Peyer's patch (tissue), 4 donors: ENCODE results near the gene SSU72. TPM values are rescaled to one million over a fixed set of nuclear protein-coding genes. Genes with fewer than 3 reads are reported as not detected.

Source experiments
- DNase-seq, 3 donors: peaks; one replicate each; pipeline ENCODE4 v3.0.0-alpha.2; 2017 to 2019
- H3K27ac ChIP-seq, 4 donors: fragments of 200-600 bp; sonication (generic); one replicate each; pipeline ENCODE4 v1.5.1; 2016 to 2019
- H3K27me3 ChIP-seq, 2 donors: fragments of 200-600 bp; sonication (generic); one replicate each; pipeline ENCODE4 v1.5.1; 2019
- H3K36me3 ChIP-seq, 3 donors: fragments of 200-600 bp; sonication (generic); one replicate each; pipeline ENCODE4 v1.5.1; 2016 to 2019
- H3K4me1 ChIP-seq, 4 donors: fragments of 200-600 bp; sonication (generic); one replicate each; pipeline ENCODE4 v1.5.1; 2016 to 2019
- H3K4me3 ChIP-seq, 4 donors: fragments of 200-600 bp; sonication (generic); 1 replicate in 3 of 4; 2 replicates in 1 of 4; pipeline ENCODE4 v1.5.1; 2016 to 2019; ENCODE audit warnings: mild to moderate bottlenecking in 1 of 4
- H3K9me3 ChIP-seq, 4 donors: fragments of 200-600 bp; sonication (generic); one replicate each; pipeline ENCODE4 v1.5.1; 2016 to 2019; ENCODE audit warnings: mild to moderate bottlenecking in 1 of 4
- CTCF ChIP-seq, 6 experiments: fragments of 450-650 bp in 4 of 6; fragments of 200-600 bp in 2 of 6; sonication (generic) in 1 of 6; IDR thresholded peaks; one replicate each; pipeline ENCODE4 v1.5.1; 2017 to 2019; ENCODE audit warnings: antibody characterized with exemption in 6 of 6, mild to moderate bottlenecking in 3 of 6, moderate library complexity in 1 of 6
- POLR2A ChIP-seq, 2 donors: fragments of 450-650 bp; IDR thresholded peaks; one replicate each; pipeline ENCODE4 v1.5.1; 2017; ENCODE audit warnings: antibody characterized with exemption in 2 of 2, mild to moderate bottlenecking in 2 of 2, moderate library complexity in 2 of 2
- total RNA-seq, 4 donors: library from RNA; depleted of rRNA; stranded (reverse); fragments of >200 nt; gene quantifications; one replicate each; pipeline ENCODE4 v1.1.0, GENCODE V29; 2016

Gene SSU72
- total RNA-seq, 4 donors from 2014 or later = 146 to 182 (median 163) TPM

- peaks cover 0 to 24% (median 9%) of the 10 kb centered on the region in 4 donors for H3K4me1 ChIP-seq
- no peak for DNase-seq
- H3K4me3 ChIP-seq = no peak overlapping the region
- no peaks in the 10 kb centered on the region for H3K27me3 ChIP-seq
- TF ChIP-seq POLR2A (IDR thresholded peaks at IDR 0.05) (no peak), CTCF (IDR thresholded peaks at IDR 0.05) (no peak)
- no peak overlapping the region for H3K27ac ChIP-seq
- H3K36me3 ChIP-seq = peaks cover 0 to 14% (median 0%) of the 10 kb centered on the region in 3 donors
- H3K9me3 ChIP-seq = no peaks in the 10 kb centered on the region
Measured at GRCh38 chr1:1537626-1538250, 36.9 kb downstream of the SSU72 start.

- no peak for DNase-seq
- Histone ChIP-seq H3K27ac (no peak overlapping the region), H3K9me3 (no peaks in the 10 kb centered on the region), H3K27me3 (no peaks in the 10 kb centered on the region), H3K4me1 (peaks cover 0 to 24% (median 9%) of the 10 kb centered on the region in 4 donors), H3K4me3 (no peak overlapping the region), H3K36me3 (peaks cover 0 to 7% (median 0%) of the 10 kb centered on the region in 3 donors)
- TF ChIP-seq CTCF (IDR thresholded peaks at IDR 0.05) (no peak), POLR2A (IDR thresholded peaks at IDR 0.05) (no peak)
Measured at GRCh38 chr1:1536938-1537546, 37.6 kb downstream of the SSU72 start.

- Histone ChIP-seq H3K9me3 (peaks cover 0 to 5% (median 0%) of the 10 kb centered on the region in 4 donors), H3K4me3 (no peak overlapping the region), H3K36me3 (peaks cover 0 to 2% (median 0%) of the 10 kb centered on the region in 3 donors), H3K4me1 (peaks cover 0 to 22% (median 9%) of the 10 kb centered on the region in 4 donors), H3K27ac (no peak overlapping the region), H3K27me3 (no peaks in the 10 kb centered on the region)
- TF ChIP-seq POLR2A (IDR thresholded peaks at IDR 0.05) = no peak
- no peak for TF ChIP-seq CTCF (IDR thresholded peaks at IDR 0.05)
- no peak for DNase-seq
Measured at GRCh38 chr1:1536019-1536937, 38.4 kb downstream of the SSU72 start.

GRCh38 chr1:1535201-1536018 lies 39.3 kb downstream of the SSU72 start:
- H3K9me3 ChIP-seq = peaks cover 0 to 5% (median 0%) of the 10 kb centered on the region in 4 donors
- H3K36me3 ChIP-seq = no peaks in the 10 kb centered on the region
- no peak for TF ChIP-seq CTCF (IDR thresholded peaks at IDR 0.05)
- no peak for TF ChIP-seq POLR2A (IDR thresholded peaks at IDR 0.05)
- H3K27ac ChIP-seq = no peak overlapping the region
- H3K4me1 ChIP-seq = peaks cover 0 to 13% (median 4%) of the 10 kb centered on the region in 4 donors
- no peak overlapping the region for H3K4me3 ChIP-seq
- no peak for DNase-seq
- no peaks in the 10 kb centered on the region for H3K27me3 ChIP-seq
